IPS DF 6.9 (cell line): ENCODE measurements around the gene STT3B.

ENCODE experiments used
- DNase-seq: peaks from one replicate; pipeline ENCODE4 v3.0.0-alpha.2; 2013; ENCODE audit warnings: low read depth, low spot score
- H3K27ac ChIP-seq: one replicate; pipeline ENCODE4 v1.5.1; 2013; ENCODE audit warnings: low read length, control low read depth
- H3K27me3 ChIP-seq: 2 replicates; pipeline ENCODE4 v1.6.1; 2013; ENCODE audit warnings: mild to moderate bottlenecking, low read length; ENCODE audit not compliant: control insufficient read depth, insufficient read depth
- H3K36me3 ChIP-seq: 2 replicates; pipeline ENCODE4 v1.6.1; 2013; ENCODE audit warnings: low read length; ENCODE audit not compliant: control insufficient read depth, insufficient read depth
- H3K4me1 ChIP-seq: 2 replicates; pipeline ENCODE4 v1.6.1; 2013; ENCODE audit warnings: low read length; ENCODE audit not compliant: control insufficient read depth, insufficient read depth
- H3K4me3 ChIP-seq: 2 replicates; pipeline ENCODE4 v1.5.1; 2013; ENCODE audit warnings: mild to moderate bottlenecking, low read length
- H3K9me3 ChIP-seq: 2 replicates; pipeline ENCODE4 v1.6.1; 2013; ENCODE audit warnings: low read length, inconsistent platforms; ENCODE audit not compliant: control insufficient read depth, insufficient read depth
- WGBS: extraction: QIAGEN DNeasy Blood & Tissue Kit; methylation state at CpG from one replicate; pipeline ENCODE4 v1.1.7; 2013; ENCODE audit warnings: mixed read lengths, missing lambda C conversion rate; ENCODE audit not compliant: insufficient read length, insufficient coverage; 5-methylcytosine and 5-hydroxymethylcytosine counted together

STT3B gene

DNA sequence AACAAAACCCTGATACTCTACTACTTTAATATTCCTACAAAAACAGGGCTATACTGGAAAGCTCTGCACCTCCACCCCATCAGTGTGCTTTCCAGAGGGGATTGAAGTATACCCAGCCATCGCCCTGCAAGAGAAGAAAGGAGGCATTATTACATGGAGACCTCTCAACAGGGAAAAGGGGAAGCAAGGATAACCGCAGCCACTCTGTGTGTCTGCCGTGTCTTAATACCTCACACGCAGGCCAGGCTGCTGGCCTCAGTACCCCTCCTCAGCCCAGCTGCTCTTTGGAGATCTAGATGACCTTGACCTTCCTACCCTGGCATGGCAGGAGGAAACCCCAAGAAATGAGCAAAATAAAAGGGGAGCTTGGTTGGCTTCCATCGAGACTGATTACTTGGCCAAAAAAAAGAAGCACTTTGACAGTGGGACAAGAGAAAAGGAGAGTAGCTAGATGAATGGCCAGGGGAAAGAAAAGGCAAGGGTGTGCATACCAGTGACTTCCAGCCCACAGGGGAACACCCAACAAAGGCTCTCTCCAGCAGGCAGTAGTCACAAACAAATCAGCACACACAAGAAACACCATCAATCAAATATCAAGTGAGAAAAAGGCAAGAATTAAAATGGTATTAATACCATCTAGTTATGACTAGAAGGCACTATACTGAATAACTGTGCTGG, 129.4 kb downstream of the STT3B start:
- DNase-seq = no peak
- Histone ChIP-seq H3K4me1 (no peaks in the 10 kb centered on the region), H3K36me3 (peaks cover 8% of the 10 kb centered on the region; the same call in 1 of the 2 replicates), H3K4me3 (no peak overlapping the region), H3K27ac (no peak overlapping the region), H3K27me3 (no peaks in the 10 kb centered on the region; the same call in 1 of the 2 replicates), H3K9me3 (no peaks in the 10 kb centered on the region)
- WGBS = no CpG with 5 or more reads among the region's 5 CpGs

DNA sequence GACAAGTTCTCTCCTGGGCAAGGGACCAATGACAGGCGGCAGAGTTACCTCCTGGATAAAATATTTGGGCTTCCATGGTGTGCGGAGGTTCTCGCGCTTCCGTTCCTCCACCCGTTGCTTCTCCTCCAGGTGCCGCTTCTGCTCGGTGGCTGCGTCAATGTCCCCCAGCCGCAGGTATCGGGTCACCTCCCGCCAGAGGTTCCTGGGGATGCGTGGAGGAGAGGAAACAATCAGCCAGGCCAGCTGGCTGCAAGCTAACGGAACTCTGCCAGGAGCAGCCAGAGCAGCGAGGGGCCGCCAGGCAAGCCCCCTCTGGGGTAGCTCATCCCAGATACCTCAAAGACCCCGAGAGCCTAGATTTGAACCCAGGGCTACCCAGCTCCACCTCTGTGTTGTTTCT, 131.3 kb downstream of the STT3B start:
- Histone ChIP-seq H3K9me3 (no peaks in the 10 kb centered on the region), H3K4me1 (no peaks in the 10 kb centered on the region), H3K27me3 (no peaks in the 10 kb centered on the region; the same call in 1 of the 2 replicates), H3K27ac (no peak overlapping the region), H3K36me3 (peaks cover 8% of the 10 kb centered on the region; the same call in 1 of the 2 replicates), H3K4me3 (no peak overlapping the region)
- WGBS = no CpG with 5 or more reads among the region's 17 CpGs
- DNase-seq = no peak

DNA sequence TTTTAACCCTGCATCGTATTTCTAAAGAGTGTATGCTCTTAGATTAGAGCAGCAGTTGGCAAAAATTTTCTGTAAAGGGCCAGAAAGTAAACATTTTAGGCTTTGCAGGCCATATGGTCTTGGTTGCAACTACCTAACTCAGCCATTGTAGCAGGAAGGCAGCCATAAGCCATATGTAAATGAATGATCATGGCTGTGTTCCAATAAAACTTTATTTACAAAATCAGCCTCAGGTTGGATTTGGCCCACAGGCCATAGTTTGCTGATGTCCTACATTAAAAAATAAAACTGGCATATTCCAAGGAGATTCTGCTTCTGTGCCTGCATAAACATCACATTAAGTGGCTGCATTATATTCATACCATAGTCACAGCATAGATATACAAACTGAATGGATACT, 134.9 kb downstream of the STT3B start:
- Histone ChIP-seq H3K9me3 (no peaks in the 10 kb centered on the region), H3K4me3 (no peak overlapping the region), H3K27me3 (no peaks in the 10 kb centered on the region; the same call in 1 of the 2 replicates), H3K4me1 (0 out of 2 replicates have a peak, but pooled peaks cover under 1% of the 10 kb centered on the region), H3K27ac (no peak overlapping the region), H3K36me3 (peaks cover 8% of the 10 kb centered on the region; the same call in 1 of the 2 replicates)
- WGBS = no CpG with 5 or more reads among the region's 1 CpG
- no peak for DNase-seq

DNA sequence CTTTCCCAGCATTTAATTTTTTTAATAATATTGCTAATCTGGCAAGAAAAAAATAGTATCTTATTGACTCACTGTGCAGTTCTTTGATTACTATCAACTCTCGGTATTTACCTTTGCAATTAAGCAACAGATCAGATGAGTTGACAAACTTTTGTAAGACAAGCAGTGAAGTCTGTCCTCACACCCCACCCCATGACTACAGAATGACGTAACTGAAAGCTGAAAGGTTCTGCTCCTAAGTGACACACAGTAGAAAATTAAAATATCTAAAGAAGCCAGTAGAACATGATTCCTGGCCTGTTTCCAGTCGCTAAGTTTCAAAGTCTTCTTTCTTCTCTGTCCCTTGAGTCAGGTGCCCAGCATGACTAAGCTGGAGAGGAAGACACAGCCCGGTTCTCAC, 135.5 kb downstream of the STT3B start:
- no peak overlapping the region for H3K27ac ChIP-seq
- no peaks in the 10 kb centered on the region for H3K9me3 ChIP-seq
- no peaks in the 10 kb centered on the region; the same call in 1 of the 2 replicates for H3K27me3 ChIP-seq
- H3K4me3 ChIP-seq = no peak overlapping the region
- peaks cover 8% of the 10 kb centered on the region; the same call in 1 of the 2 replicates for H3K36me3 ChIP-seq
- no peak for DNase-seq
- H3K4me1 ChIP-seq = 0 out of 2 replicates have a peak, but pooled peaks cover 1% of the 10 kb centered on the region
- no CpG with 5 or more reads among the region's 4 CpGs for WGBS

DNA sequence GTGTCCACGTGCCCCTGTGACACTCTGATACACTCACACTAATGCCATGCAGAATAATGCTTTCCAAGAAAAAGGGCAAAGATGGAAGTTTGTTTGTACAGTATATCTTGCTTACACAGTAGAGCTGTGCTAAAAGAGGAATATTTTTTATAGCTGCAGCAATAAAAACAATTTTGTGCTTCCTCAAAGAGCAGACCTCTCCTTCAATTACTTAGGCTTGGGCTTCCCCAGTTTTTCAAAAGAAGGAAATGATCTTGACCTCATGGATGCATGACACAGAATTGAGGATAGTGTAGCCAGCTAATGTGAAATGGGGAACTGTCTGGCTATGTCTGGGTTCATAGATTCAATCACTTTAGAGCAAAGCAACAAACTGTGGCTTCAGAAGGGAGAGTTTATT, 137.4 kb downstream of the STT3B start:
- H3K27ac ChIP-seq = no peak overlapping the region
- no peaks in the 10 kb centered on the region; the same call in 1 of the 2 replicates for H3K27me3 ChIP-seq
- DNase-seq = no peak
- H3K36me3 ChIP-seq = peaks cover 3% of the 10 kb centered on the region; the same call in 1 of the 2 replicates
- no CpG with 5 or more reads among the region's 1 CpG for WGBS
- no peaks in the 10 kb centered on the region for H3K9me3 ChIP-seq
- H3K4me1 ChIP-seq = 0 out of 2 replicates have a peak, but pooled peaks cover 1% of the 10 kb centered on the region
- no peak overlapping the region for H3K4me3 ChIP-seq

DNA sequence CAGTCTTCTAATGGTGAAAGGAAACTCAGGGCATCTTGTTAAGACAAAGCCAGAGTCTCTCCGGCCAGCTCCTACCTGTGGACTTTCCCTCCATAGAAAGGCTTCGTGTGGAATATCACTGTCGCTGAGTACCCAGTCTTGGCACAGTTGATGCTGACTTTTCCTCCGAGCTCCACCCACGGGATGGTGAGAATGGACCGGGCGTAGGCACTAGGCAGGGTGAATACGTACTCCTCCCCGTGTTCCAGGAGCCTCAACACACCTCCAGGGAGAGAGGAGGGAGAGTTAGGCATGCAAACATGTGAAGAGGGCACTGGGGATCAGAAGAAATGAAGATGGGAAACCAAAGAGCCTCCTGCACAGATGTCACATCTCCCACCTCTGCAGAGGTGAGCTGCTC, 138.0 kb downstream of the STT3B start:
- H3K4me1 ChIP-seq = 0 out of 2 replicates have a peak, but pooled peaks cover 1% of the 10 kb centered on the region
- H3K36me3 ChIP-seq = peaks cover 3% of the 10 kb centered on the region; the same call in 1 of the 2 replicates
- no peak for DNase-seq
- no peaks in the 10 kb centered on the region; the same call in 1 of the 2 replicates for H3K27me3 ChIP-seq
- H3K27ac ChIP-seq = no peak overlapping the region
- WGBS = no CpG with 5 or more reads among the region's 9 CpGs
- no peaks in the 10 kb centered on the region for H3K9me3 ChIP-seq
- H3K4me3 ChIP-seq = no peak overlapping the region

DNA sequence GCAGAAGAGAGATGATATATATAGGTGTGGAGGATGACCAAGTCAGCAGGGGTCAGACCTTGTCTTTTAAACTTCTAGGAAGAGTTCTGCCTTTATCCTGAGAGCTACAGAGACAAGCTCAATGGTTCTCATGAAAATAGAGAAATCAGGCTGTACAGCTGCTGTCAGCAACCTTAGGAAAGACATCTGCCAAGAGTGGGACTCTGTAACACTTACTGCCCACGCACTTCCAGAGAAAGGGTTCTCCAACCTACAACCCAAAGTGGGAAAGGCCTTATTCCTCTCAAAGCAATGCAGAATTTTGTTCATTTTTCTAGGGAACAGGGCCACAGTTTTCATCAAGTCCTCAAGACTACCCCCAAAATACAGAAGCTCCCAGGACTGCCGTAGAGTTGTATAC, 138.7 kb downstream of the STT3B start:
- H3K4me3 ChIP-seq = no peak overlapping the region
- no peaks in the 10 kb centered on the region for H3K27me3 ChIP-seq
- no peak for DNase-seq
- no CpG with 5 or more reads among the region's 2 CpGs for WGBS
- H3K9me3 ChIP-seq = no peaks in the 10 kb centered on the region
- 0 out of 2 replicates have a peak, but pooled peaks cover 1% of the 10 kb centered on the region for H3K4me1 ChIP-seq
- no peak overlapping the region for H3K27ac ChIP-seq
- no peaks in the 10 kb centered on the region for H3K36me3 ChIP-seq

DNA sequence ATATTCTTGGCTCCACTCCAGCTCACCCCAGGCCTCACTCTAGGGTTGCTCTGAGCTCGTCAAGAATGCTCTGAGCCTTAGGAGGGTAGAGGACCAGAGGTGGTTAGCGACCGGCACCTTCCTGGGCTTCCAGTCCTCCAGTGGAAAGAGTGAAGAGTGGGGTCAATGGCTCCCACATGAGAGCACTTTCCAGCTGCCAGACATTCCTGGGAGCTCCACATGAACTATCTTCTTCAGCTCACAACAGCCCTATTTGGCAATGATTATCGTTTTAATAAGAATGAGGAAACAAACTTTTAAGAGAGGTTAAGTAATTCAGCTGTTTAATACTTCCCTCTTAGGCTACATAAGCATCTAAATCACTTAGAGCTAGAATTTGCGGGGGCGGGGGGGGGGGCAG, 139.3 kb downstream of the STT3B start:
- no peaks in the 10 kb centered on the region for H3K27me3 ChIP-seq
- no peak overlapping the region for H3K27ac ChIP-seq
- no peak overlapping the region for H3K4me3 ChIP-seq
- 0 out of 2 replicates have a peak, but pooled peaks cover 1% of the 10 kb centered on the region for H3K4me1 ChIP-seq
- no CpG with 5 or more reads among the region's 6 CpGs for WGBS
- no peak for DNase-seq
- no peaks in the 10 kb centered on the region for H3K36me3 ChIP-seq
- no peaks in the 10 kb centered on the region for H3K9me3 ChIP-seq

DNA sequence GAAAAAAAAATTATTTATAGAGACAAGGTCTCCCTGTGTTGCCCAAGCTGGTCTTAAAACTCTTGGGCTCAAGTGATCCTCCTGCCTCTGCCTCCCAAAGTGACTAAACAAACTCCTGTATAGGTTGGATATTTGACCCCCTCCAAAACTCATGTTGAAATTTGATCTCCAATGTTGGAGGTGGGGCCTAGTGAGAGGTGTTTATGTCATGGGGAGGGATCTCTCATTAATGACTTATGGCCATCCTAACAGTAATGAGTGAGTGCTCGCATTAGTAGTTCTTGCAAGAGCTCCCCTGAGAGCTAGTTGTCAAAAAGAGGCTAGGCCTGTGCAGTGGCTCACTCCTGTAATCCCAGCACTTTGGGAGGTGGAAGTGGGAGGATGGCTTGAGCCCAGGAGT, 141.2 kb downstream of the STT3B start:
- Histone ChIP-seq H3K27ac (no peak overlapping the region), H3K4me1 (0 out of 2 replicates have a peak, but pooled peaks cover 1% of the 10 kb centered on the region), H3K9me3 (no peaks in the 10 kb centered on the region), H3K27me3 (no peaks in the 10 kb centered on the region), H3K36me3 (no peaks in the 10 kb centered on the region), H3K4me3 (no peak overlapping the region)
- DNase-seq = no peak
- no CpG with 5 or more reads among the region's 1 CpG for WGBS

DNA sequence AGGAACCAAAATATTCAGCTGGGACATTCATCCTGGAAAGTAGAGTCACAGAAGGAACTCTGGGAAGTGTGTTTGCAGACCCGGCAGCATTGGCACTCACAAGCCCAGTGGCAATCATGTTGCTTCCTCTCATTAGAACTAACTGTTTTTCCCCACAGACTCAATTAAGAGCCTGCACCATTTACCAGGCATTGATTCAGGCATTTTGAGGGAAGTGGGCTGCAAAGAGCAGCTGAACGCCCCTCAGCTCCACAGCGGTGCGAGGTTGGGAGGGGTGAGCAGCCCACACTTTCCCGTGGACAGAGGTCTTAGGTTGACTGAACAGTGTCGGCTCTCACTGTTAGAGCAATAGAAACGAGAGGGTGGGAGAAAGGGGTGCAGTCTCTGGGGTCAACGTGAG, 143.8 kb downstream of the STT3B start:
- DNase-seq = no peak
- Histone ChIP-seq H3K27ac (no peak overlapping the region), H3K9me3 (no peaks in the 10 kb centered on the region), H3K4me1 (0 out of 2 replicates have a peak, but pooled peaks cover 1% of the 10 kb centered on the region), H3K36me3 (no peaks in the 10 kb centered on the region), H3K27me3 (no peaks in the 10 kb centered on the region), H3K4me3 (no peak overlapping the region)
- no CpG with 5 or more reads among the region's 8 CpGs for WGBS
